ENCODE results near the gene HS6ST1. TPM values are rescaled to one million over a fixed set of nuclear protein-coding genes. Genes with fewer than 3 reads are reported as not detected.

HS6ST1 gene
- total and polyA plus RNA-seq, 2 of the 4 experiments (the other 2 are of a cell fraction) = 29.9 to 36.9 TPM

DNA sequence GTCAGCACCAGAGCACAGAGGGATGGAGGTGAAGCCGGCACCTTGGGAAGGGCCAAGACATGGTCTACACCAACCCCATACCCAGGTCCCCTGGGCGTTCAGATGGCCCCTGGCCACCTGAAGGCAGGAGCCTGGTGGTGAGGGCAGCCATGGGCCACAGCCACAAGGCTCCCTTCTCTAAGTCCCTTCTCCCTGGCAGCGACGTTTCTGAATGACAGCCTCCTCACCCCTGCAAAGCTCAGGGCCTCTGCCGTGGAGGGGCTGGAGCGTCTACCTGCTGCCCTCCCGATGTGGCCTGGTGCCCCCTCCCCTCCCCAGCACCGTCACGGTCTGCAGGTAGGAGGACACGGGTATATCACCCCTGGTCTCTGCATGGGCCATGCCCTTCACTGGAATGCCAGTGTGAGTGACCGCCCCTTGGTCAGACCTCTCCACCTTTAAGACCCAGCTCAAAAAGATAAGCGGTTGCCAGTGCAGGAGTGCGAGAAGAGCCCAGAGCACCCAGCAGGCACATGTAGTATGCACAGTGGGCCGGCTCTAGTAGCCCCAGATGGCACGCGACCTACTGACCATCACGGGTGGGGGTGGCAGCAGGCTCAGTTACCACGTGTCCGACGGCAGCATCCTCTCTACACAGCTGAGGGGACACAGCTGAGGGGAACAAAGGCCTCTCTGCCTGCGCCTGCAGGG is 46.6 kb downstream of the HS6ST1 start:
- no peak overlapping the region for H3K27ac ChIP-seq (ENCODE audit: insufficient read depth, low read length)
- peaks cover 37 to 83% of the 10 kb centered on the region in 2 experiments for H3K79me1 ChIP-seq (ENCODE audit: low read depth in 1 of 2, low read length in 2 of 2)
- no peak for TF ChIP-seq POLR2A (IDR thresholded peaks at IDR 0.05; ENCODE audit: low read depth, low read length)
- no peak for TF ChIP-seq CTCF (conservative IDR thresholded peaks at IDR 0.05; ENCODE audit: low read depth, low read length)
- TF ChIP-seq CEBPB (IDR thresholded peaks at IDR 0.05; ENCODE audit: low read depth, low read length) = no peak
- TF ChIP-seq RFX5 (IDR thresholded peaks at IDR 0.05; ENCODE audit: low read depth, low read length) = no peak
- no peak for TF ChIP-seq BHLHE40 (IDR thresholded peaks at IDR 0.05; ENCODE audit: low read depth, low read length)
- TF ChIP-seq SMC3 (IDR thresholded peaks at IDR 0.05; ENCODE audit: low read depth, low read length) = no peak
- TF ChIP-seq MAZ (IDR thresholded peaks at IDR 0.05; ENCODE audit: borderline replicate concordance, low read depth, low read length) = no peak
- no peak for TF ChIP-seq RCOR1 (IDR thresholded peaks at IDR 0.05; ENCODE audit: insufficient replicate concordance, low read length)
- TF ChIP-seq RAD21 (IDR thresholded peaks at IDR 0.05; ENCODE audit: low read length) = no peak
- no peak for TF ChIP-seq CHD1 (IDR thresholded peaks at IDR 0.05; ENCODE audit: low read depth, low read length)
- no peak for TF ChIP-seq NFE2L2 (IDR thresholded peaks at IDR 0.05; ENCODE audit: low read depth, low read length)
- TF ChIP-seq, protein P1, sequence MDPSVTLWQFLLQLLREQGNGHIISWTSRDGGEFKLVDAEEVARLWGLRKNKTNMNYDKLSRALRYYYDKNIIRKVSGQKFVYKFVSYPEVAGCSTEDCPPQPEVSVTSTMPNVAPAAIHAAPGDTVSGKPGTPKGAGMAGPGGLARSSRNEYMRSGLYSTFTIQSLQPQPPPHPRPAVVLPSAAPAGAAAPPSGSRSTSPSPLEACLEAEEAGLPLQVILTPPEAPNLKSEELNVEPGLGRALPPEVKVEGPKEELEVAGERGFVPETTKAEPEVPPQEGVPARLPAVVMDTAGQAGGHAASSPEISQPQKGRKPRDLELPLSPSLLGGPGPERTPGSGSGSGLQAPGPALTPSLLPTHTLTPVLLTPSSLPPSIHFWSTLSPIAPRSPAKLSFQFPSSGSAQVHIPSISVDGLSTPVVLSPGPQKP (IDR thresholded peaks at IDR 0.05; ENCODE audit: borderline replicate concordance, low read depth, low read length) = no peak
- TF ChIP-seq MAFK (IDR thresholded peaks at IDR 0.05; ENCODE audit: low read depth, low read length) = no peak
- no peak for TF ChIP-seq FOS (IDR thresholded peaks at IDR 0.05; ENCODE audit: low read depth, low read length)
- H2BK15ac ChIP-seq (ENCODE audit: low read depth, low read length) = no peak overlapping the region
- H3K56ac ChIP-seq (ENCODE audit: extremely low read depth, insufficient read depth, low read length) = no peak overlapping the region
- H3K9me3 ChIP-seq (ENCODE audit: control insufficient read depth, insufficient read depth, low read length) = peaks cover 2% of the 10 kb centered on the region; the same call in 1 of the 2 replicates
- ChIA-PET POLR2A (ENCODE audit: unreplicated experiment) (no interaction called here), CTCF (no interaction called here)
- H2BK20ac ChIP-seq (ENCODE audit: low read depth, low read length) = no peak overlapping the region
- ATAC-seq (ENCODE audit: low read depth) = no peak
- no peaks in the 10 kb centered on the region for H3K27me3 ChIP-seq (ENCODE audit: control insufficient read depth, insufficient read depth, low read length)
- H3K18ac ChIP-seq (ENCODE audit: low read depth, low read length) = no peak overlapping the region
- no peak overlapping the region for H2BK120ac ChIP-seq (ENCODE audit: low read depth, low read length)
- peaks cover 5% of the 10 kb centered on the region; the same call in 1 of the 2 replicates for H3K4me1 ChIP-seq (ENCODE audit: control insufficient read depth, insufficient read depth, low read length)
- H2AK5ac ChIP-seq (ENCODE audit: low read depth, low read length) = no peak overlapping the region
- 96% methylated on average over 4 of the region's 21 CpGs; no CpG with 5 or more reads in 1 of the 2 experiments for WGBS, 2 experiments (ENCODE audit: extremely low coverage in 2 of 2, insufficient read length in 1 of 2)
- H3K9ac ChIP-seq (ENCODE audit: low read depth, low read length) = no peak overlapping the region
- no peak overlapping the region for H2BK5ac ChIP-seq (ENCODE audit: low read depth, low read length, poor library complexity, severe bottlenecking)
- no peak overlapping the region for H3K4ac ChIP-seq (ENCODE audit: low read depth, low read length)
- no peak overlapping the region for H4K5ac ChIP-seq (ENCODE audit: low read depth, low read length)
- no peak overlapping the region for H4K8ac ChIP-seq (ENCODE audit: low read depth in 2 of 2, low read length in 2 of 2)
- no peak overlapping the region for H3K4me3 ChIP-seq (ENCODE audit: insufficient read depth, low read depth, low read length)
- intact Hi-C loops (cut with micrococcal nuclease) = no loop called here
- peaks cover 27% of the 10 kb centered on the region for H3K9me1 ChIP-seq (ENCODE audit: insufficient read depth, low read length)
- no peak overlapping the region for H3K14ac ChIP-seq (replicated peaks; ENCODE audit: low read depth, low read length)
- BruUV-seq (replicated peaks) = no TSS peak
- peaks cover 83% of the 10 kb centered on the region for H4K20me1 ChIP-seq (ENCODE audit: insufficient read depth, low read length)
- in situ Hi-C loops (cut with MboI; ENCODE audit: low sequenced_read_pairs) = no loop called here
- H2AK9ac ChIP-seq (replicated peaks; ENCODE audit: low read depth, low read length, poor library complexity) = no peak overlapping the region
- H3K23ac ChIP-seq (ENCODE audit: low read depth, low read length) = no peak overlapping the region
- H3K4me2 ChIP-seq (ENCODE audit: low read depth, low read length) = no peak overlapping the region
- peak overlapping the region; percentile 35 for H2AFZ ChIP-seq (replicated peaks; ENCODE audit: low read length, poor library complexity)
- dilution Hi-C loops (cut with HindIII; ENCODE audit: low sequenced_read_pairs, unreplicated experiment) = no loop called here
- peaks cover 70% of the 10 kb centered on the region for H3K36me3 ChIP-seq (ENCODE audit: control insufficient read depth, insufficient read depth, low read length)
- no peak overlapping the region for H4K91ac ChIP-seq (ENCODE audit: insufficient read depth, low read depth, low read length)
- DNase-seq = no peak

Measured in IMR-90 (cell line).